ENCODE results near the gene AKAP13.

DNA sequence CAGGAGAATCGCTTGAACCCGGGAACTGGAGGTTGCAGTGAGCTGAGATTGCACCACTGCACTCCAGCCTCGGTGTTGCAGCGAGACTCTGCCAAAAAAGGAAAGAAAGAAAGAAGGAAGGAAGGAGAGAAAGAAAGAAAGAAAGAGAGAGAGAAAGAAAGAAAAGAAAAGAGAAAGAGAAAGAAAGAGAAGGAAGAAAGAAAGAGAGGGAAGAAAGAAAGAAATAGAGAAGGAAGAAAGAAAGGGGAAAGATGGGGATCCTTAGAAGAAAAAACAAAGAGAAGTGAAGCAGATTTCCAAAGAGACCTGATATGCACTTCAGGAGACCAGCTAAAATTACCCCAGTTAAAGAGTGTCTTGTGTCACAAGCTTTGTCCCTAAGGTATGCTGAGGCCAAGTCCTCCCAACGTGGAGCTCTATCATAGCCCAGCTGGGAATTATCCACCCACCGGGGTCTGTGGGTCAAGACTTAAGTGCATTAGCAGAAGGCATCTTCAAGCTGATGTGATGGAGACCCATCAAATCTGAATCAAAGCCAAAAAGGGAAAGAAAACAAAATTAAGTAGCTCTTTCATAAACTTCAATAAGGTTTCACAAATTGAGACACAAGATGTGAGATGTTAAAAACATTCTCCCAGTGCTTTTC is 17.8 kb upstream of the AKAP13 start:
- TF ChIP-seq, protein P1, sequence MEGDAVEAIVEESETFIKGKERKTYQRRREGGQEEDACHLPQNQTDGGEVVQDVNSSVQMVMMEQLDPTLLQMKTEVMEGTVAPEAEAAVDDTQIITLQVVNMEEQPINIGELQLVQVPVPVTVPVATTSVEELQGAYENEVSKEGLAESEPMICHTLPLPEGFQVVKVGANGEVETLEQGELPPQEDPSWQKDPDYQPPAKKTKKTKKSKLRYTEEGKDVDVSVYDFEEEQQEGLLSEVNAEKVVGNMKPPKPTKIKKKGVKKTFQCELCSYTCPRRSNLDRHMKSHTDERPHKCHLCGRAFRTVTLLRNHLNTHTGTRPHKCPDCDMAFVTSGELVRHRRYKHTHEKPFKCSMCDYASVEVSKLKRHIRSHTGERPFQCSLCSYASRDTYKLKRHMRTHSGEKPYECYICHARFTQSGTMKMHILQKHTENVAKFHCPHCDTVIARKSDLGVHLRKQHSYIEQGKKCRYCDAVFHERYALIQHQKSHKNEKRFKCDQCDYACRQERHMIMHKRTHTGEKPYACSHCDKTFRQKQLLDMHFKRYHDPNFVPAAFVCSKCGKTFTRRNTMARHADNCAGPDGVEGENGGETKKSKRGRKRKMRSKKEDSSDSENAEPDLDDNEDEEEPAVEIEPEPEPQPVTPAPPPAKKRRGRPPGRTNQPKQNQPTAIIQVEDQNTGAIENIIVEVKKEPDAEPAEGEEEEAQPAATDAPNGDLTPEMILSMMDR (IDR thresholded peaks at IDR 0.05): no peak
- no peak for TF ChIP-seq POLR2AphosphoS2 (conservative IDR thresholded peaks at IDR 0.05; ENCODE audit: low read length)
